Stimulated activated CD8-positive, alpha-beta memory T cell treated with anti-CD3 and anti-CD28 coated beads, Interleukin-7, amount 100 ng/mL, for 24 hours (primary cell): ENCODE results near the gene RS1.

Source experiments
- DNase-seq: peaks from one replicate; pipeline ENCODE4 v3.0.0-alpha.2; 2020; ENCODE audit warnings: low read depth

The RS1 gene

DNA sequence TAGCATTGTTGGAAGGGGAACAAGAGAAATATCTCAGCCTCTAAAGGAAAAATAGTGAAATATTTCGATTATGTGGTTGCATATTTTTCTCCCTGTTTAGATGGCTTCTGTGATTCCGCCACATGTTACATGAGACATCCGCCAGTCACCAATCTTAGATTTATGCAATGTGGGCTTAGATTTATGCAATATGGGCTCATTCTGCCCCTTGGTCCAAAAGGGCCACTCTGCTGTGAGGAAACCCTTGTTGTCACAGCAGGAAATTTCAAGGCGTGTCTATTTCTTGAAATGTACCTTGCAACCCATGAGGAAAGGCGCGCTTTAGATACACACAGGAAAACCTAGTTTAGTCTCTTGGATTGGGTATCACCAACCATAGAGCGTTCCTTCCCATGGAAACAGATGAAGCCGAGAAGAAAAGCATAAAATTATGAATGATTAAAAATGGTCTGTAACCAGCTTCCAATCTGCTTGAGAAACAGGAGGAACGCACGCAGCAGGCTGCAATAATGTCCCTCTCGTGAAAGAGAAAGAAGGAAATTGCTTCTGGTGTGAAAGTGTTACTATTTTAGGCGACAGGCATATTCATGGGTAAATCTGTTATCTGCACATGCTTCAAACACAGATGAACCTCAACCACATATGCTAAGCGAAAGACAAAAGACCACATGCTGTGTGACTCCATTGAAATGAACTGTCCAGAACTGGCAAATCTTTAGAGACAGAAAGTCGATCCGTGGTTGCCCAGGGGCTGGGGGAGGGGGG is 3.7 kb downstream of the RS1 start:
- no peak for DNase-seq

DNA sequence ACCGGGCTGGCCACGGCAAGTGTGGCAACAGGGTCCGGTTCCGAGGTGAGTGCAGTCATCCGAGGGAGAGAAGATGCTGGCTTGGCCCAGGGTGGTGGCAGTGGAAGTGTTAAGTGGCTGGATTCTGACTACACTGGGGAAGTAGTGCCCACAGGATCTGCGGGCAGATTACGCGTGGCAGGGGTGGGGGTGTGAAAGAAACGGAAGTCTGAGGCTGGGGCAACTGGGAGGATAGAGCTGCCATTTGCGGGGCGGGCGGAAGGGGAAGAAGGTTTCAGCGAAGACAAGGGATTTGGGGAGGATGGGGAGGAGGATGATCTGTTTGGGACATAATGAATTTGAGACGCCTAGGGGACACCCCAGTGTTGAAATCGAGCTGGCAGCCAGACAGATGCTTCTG is 5.3 kb downstream of the RS1 start:
- DNase-seq = no peak

GRCh38 chrX:18664947-18665346 is 7.0 kb downstream of the RS1 start:
- DNase-seq = no peak

- no peak for DNase-seq
Observed at GRCh38 chrX:18661273-18661672, 10.6 kb downstream of the RS1 start.

DNA sequence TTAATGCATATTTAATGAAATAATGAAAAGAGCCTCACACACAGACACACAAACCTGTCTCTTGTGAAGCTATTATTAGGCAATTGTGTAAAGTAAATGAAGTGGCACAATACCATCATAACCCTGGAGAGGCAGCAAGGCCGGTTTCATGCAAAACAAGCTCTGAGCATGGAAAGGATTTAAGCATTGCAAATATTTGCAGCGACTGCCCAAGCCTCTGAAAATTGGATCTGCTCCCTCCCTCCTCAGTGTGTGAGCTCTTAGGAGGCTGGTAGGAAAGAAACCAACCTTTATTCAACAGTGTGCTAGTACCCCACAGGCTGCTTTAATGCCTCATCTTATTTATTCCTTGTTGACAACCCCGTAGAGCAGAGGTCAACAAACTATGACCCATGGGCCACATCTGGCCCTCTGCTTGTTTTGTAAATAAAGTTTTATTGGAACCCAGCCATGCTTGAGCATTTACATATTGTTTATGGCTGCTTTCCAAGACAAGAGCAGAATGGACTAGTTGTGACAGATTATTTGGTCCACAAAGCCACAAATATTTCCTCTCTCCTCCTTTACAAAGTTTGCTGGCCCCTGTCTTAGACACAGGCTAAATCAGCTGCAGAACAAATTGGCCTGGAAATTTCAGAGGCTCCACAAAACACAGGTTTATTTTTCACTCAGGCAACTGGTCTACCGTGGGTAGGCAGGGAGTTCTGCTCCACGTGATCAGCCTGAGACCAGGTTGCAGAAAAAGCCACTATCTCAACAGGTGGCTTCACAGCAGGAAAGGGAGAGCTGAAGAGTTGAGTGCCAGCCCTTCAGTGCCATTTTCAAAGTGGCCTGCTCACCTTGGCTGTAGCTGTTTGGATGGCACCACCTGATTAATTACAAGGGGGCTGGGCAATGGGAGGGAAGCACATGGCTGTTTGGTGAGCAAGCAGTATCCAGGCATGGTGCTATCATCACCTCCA is 16.8 kb downstream of the RS1 start:
- DNase-seq = no peak

DNA sequence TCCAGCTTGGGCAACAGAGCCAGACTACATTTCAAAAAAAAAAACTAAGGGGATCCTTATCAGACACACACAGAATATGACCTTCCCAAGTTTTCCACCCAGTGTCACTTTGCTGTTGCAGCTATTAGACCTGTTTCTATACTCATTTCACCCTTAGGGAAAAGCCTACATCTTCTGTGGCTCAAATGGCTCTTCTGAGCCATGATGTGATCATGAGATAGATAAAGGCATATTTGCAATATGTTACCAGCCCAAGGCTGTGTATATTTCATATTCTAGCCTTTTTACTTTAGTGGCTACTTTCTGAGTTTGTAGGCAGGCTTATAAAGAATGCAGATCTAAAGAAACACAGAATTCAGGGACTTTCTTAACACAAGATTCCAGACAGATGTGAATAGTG is 19.3 kb downstream of the RS1 start:
- no peak for DNase-seq

DNA sequence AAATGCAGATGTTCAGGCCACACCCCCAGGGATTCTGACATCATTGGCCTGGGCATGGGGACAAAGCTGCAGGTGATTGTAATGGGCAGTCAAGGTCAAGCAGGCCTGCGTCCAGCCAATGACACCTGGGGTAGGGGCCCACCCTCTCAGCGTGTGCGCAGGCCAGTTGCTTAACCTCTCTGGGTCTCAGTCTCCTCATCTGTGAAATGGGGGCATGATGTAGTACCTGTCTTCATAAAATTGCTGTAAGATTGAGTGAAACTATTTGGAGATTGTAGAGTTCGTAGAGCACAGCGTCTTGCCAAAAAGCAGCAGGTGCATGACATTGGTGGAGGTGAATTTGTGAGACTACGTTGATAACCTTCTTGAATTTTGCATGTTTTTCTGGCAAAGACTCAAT is 21.2 kb downstream of the RS1 start:
- DNase-seq = no peak

- no peak for DNase-seq
Observed at GRCh38 chrX:18649498-18649951, 22.4 kb downstream of the RS1 start.

GRCh38 chrX:18647621-18648020 is 24.3 kb downstream of the RS1 start:
- DNase-seq = no peak

- DNase-seq = no peak
Observed at GRCh38 chrX:18643853-18644252, 28.1 kb downstream of the RS1 start.

GRCh38 chrX:18643243-18643642 is 28.7 kb downstream of the RS1 start:
- no peak for DNase-seq

DNA sequence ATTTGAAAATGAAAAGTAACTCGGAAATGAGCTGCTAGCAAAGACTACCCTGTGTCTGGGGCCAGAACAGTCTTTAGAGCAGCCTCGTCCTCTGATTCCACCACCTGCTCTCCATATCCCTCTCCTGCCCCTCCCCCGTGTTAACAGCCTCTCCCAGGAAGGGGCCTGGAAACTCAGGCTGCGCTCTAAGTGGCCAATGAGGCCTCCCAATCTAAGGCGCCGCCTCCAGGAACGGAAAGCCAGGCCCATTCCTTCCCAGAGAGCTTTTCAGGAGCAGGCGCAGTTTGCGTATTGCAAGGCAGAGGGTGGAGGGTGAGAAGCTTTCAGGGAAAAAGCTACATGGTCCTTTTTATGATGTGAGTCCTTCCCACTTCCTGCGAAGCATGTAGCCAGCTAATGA is 31.2 kb downstream of the RS1 start:
- DNase-seq = no peak

DNA sequence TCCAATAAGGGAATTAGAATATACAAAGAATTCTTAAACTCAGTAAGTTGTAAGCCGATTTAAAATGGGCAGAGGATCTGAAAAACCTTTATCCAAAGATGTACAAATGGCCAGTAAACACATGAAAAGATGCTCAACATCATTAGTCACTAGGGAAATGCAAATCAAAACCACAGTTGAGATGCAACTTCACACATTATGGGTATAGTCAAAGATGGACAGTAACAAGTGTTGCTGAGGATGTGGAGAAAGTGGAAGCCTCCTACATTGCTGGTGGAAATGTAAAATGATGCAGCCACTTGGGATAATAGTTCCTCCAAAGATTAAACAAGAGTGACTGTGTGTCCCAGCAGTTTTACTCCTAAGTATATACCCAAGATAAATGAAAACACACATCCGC is 32.6 kb downstream of the RS1 start:
- no peak for DNase-seq

DNA sequence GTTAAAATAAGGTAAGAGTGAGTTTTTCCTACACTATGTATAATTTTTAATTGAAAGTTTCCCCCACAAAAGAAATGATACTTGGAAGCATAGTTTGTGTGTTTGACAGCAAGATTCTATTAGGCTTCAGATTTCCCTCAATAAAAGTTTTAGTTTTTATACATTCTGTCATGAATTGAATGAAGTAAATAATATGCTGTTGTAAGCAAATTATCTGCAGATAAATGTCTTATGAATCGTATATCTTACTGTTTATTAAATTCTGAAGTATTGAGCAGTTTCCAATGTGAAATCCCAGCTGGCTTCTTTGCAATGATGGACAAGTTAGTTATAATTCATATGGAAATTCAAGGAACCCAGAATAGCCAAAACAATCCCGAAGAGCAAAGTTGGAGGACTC is 33.5 kb downstream of the RS1 start:
- DNase-seq = no peak

DNA sequence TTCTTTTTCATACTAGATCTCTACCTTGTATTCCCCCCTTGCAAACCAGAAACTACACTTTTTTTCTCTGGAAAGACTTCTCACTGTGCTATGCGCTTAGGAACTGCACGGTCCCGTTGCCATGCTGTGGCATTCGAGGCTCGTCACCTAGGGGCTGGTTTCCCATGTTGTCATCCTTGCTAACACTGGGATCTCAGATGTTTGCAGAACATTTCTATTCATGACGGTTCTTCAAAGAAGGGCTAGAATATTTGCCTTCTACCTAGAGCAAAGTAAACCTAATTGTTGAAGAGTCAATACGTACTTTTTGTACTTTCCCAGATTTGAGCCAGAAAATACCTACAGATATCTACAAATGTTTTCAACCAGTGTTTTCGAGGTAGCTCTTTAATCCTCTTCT is 41.0 kb downstream of the RS1 start:
- no peak for DNase-seq

- no peak for DNase-seq
Observed at GRCh38 chrX:18624599-18624998, 47.3 kb downstream of the RS1 start.

GRCh38 chrX:18620349-18620748 is 51.6 kb downstream of the RS1 start:
- DNase-seq = no peak

GRCh38 chrX:18619288-18619687 is 52.6 kb downstream of the RS1 start:
- no peak for DNase-seq

GRCh38 chrX:18617407-18617750 is 54.5 kb downstream of the RS1 start:
- no peak for DNase-seq

GRCh38 chrX:18616688-18617406 is 55.1 kb downstream of the RS1 start:
- no peak for DNase-seq

DNA sequence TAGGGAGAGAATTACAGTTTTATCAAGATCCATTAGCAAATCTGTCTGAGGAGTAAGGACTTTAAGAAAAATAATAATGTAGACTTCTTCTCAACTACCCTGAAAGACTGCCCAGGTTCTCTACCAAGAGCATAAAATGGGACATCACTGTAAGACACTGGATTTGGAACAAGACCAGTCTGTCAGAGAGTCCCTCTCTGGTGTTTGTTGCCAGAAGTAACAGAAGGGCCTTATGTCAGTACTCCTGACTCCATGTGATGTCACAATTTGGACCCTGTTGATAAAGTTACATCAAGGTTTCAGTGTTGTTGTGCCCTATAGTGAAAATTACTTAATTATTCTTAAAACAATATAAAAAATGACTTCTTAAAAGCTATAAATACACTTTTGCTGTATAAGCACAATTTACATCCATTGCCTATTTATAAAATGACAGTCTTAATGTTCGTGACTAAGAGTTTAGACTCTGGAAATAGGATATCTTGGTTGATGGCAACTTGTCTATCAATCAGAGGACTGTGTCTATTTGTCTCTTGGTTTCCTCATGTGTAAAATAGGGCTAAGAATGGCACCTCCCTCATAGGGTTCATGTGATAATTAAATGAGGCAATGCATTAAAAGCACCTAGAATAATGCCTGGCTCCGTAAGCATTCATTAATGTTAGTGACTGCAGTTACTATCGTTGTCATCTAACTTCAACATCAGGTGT is 57.8 kb downstream of the RS1 start:
- DNase-seq = no peak

DNA sequence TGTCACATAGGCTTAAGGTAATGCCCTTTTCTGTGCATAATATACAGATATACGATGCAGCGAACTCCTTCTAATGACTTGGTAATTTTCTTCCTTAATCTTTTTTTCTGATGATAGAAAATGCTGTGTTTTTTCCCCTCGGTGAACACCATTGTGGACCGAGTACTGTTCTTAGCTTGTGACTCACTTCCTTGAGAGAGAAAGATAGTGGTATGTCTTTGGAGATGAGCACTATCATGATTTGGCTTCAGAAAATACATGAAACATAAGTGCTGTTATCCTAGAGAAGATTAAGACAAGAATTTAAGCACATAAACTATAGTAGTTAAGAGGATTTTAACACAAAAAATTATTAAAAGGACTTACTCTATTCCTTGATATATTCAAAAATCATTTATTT is 63.9 kb downstream of the RS1 start:
- DNase-seq = no peak
